ENCODE data around the gene RANBP10.

DNA sequence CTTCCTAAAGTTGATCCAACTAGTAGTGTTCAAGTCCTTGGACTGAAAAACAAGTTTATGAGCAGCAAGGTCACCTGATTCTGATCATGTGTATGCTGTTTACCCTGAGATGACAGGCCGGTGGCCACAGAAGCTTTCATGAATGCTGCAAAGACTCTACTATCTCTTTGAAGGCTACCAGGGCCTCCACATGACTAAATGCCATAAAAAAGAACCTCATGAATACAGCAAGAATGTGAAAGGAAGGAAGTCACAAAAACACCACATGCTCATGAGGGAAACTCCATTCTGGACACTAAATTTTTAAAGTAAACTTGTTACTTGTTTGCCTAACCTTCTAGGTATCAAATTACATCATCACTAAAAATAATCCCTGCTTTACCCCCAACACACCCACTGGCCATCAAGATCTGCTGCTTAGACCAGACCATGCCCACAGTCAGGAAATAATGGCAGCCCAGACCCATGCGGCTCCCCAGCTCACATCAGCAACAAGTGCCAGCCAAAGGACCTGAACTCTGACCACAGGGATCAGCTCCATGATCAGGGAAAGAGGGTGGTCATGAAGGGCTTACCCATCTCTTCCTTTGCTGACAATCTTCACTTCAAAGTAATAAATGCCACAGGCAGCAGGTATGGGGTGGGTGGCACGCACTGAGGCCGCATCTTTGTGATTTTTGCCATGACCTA is 1.4 kb downstream of the RANBP10 start:
- TF ChIP-seq, protein P1, sequence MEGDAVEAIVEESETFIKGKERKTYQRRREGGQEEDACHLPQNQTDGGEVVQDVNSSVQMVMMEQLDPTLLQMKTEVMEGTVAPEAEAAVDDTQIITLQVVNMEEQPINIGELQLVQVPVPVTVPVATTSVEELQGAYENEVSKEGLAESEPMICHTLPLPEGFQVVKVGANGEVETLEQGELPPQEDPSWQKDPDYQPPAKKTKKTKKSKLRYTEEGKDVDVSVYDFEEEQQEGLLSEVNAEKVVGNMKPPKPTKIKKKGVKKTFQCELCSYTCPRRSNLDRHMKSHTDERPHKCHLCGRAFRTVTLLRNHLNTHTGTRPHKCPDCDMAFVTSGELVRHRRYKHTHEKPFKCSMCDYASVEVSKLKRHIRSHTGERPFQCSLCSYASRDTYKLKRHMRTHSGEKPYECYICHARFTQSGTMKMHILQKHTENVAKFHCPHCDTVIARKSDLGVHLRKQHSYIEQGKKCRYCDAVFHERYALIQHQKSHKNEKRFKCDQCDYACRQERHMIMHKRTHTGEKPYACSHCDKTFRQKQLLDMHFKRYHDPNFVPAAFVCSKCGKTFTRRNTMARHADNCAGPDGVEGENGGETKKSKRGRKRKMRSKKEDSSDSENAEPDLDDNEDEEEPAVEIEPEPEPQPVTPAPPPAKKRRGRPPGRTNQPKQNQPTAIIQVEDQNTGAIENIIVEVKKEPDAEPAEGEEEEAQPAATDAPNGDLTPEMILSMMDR (IDR thresholded peaks at IDR 0.05), result no peak
- TF ChIP-seq POLR2AphosphoS5 (IDR thresholded peaks at IDR 0.05; ENCODE audit: low read depth, low read length) (no peak), TCF7L2 (IDR thresholded peaks at IDR 0.05; ENCODE audit: low read depth, low read length) (no peak)
- TF ChIP-seq, protein P2, sequence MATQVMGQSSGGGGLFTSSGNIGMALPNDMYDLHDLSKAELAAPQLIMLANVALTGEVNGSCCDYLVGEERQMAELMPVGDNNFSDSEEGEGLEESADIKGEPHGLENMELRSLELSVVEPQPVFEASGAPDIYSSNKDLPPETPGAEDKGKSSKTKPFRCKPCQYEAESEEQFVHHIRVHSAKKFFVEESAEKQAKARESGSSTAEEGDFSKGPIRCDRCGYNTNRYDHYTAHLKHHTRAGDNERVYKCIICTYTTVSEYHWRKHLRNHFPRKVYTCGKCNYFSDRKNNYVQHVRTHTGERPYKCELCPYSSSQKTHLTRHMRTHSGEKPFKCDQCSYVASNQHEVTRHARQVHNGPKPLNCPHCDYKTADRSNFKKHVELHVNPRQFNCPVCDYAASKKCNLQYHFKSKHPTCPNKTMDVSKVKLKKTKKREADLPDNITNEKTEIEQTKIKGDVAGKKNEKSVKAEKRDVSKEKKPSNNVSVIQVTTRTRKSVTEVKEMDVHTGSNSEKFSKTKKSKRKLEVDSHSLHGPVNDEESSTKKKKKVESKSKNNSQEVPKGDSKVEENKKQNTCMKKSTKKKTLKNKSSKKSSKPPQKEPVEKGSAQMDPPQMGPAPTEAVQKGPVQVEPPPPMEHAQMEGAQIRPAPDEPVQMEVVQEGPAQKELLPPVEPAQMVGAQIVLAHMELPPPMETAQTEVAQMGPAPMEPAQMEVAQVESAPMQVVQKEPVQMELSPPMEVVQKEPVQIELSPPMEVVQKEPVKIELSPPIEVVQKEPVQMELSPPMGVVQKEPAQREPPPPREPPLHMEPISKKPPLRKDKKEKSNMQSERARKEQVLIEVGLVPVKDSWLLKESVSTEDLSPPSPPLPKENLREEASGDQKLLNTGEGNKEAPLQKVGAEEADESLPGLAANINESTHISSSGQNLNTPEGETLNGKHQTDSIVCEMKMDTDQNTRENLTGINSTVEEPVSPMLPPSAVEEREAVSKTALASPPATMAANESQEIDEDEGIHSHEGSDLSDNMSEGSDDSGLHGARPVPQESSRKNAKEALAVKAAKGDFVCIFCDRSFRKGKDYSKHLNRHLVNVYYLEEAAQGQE (IDR thresholded peaks at IDR 0.05; ENCODE audit: insufficient read depth in 1 of 2, low read depth in 2 of 2, low read length in 1 of 2), result no peak
